Measurements from ENCODE around the gene NPVF. TPM values are rescaled to one million over a fixed set of nuclear protein-coding genes. Genes with fewer than 3 reads are reported as not detected.

The NPVF gene
- total RNA-seq, 1 donor from 2014 or later = not detected

GRCh38 chr7:25206765-25207164 is 21.5 kb downstream of the NPVF start:
- H3K4me3 Mint-ChIP-seq (ENCODE audit: unreplicated experiment) = no peak overlapping the region
- H3K27me3 Mint-ChIP-seq (ENCODE audit: low read depth) = peaks cover 31% of the 10 kb centered on the region
- no peak for DNase-seq (ENCODE audit: low spot score)
- peaks cover 3% of the 10 kb centered on the region for H3K36me3 Mint-ChIP-seq (ENCODE audit: low read depth)
- no peak for TF ChIP-seq CTCF (IDR thresholded peaks at IDR 0.05)
- peaks cover 12% of the 10 kb centered on the region for H3K9me3 Mint-ChIP-seq (ENCODE audit: low read depth)
- H3K4me1 Mint-ChIP-seq (ENCODE audit: low read depth) = no peaks in the 10 kb centered on the region
- H3K27ac Mint-ChIP-seq (ENCODE audit: unreplicated experiment) = no peak overlapping the region

GRCh38 chr7:25196132-25196896 is 32.0 kb downstream of the NPVF start:
- Mint-ChIP-seq H3K4me3 (ENCODE audit: unreplicated experiment) (no peak overlapping the region), H3K27ac (ENCODE audit: unreplicated experiment) (no peak overlapping the region), H3K9me3 (ENCODE audit: low read depth) (peaks cover 5% of the 10 kb centered on the region), H3K4me1 (ENCODE audit: low read depth) (no peaks in the 10 kb centered on the region), H3K27me3 (ENCODE audit: low read depth) (peaks cover 12% of the 10 kb centered on the region), H3K36me3 (ENCODE audit: low read depth) (no peaks in the 10 kb centered on the region)
- DNase-seq (ENCODE audit: low spot score) = no peak
- TF ChIP-seq CTCF (IDR thresholded peaks at IDR 0.05) = no peak

GRCh38 chr7:25194036-25194435 is 34.2 kb downstream of the NPVF start:
- no peak overlapping the region for H3K27ac Mint-ChIP-seq (ENCODE audit: unreplicated experiment)
- no peak for DNase-seq (ENCODE audit: low spot score)
- H3K4me1 Mint-ChIP-seq (ENCODE audit: low read depth) = no peaks in the 10 kb centered on the region
- TF ChIP-seq CTCF (IDR thresholded peaks at IDR 0.05) = no peak
- H3K9me3 Mint-ChIP-seq (ENCODE audit: low read depth) = peaks cover 5% of the 10 kb centered on the region
- H3K36me3 Mint-ChIP-seq (ENCODE audit: low read depth) = no peaks in the 10 kb centered on the region
- peaks cover 12% of the 10 kb centered on the region for H3K27me3 Mint-ChIP-seq (ENCODE audit: low read depth)
- no peak overlapping the region for H3K4me3 Mint-ChIP-seq (ENCODE audit: unreplicated experiment)

- no peak for TF ChIP-seq CTCF (IDR thresholded peaks at IDR 0.05)
- H3K4me3 Mint-ChIP-seq (ENCODE audit: unreplicated experiment) = no peak overlapping the region
- no peaks in the 10 kb centered on the region for H3K36me3 Mint-ChIP-seq (ENCODE audit: low read depth)
- H3K27ac Mint-ChIP-seq (ENCODE audit: unreplicated experiment) = no peak overlapping the region
- peaks cover 5% of the 10 kb centered on the region for H3K9me3 Mint-ChIP-seq (ENCODE audit: low read depth)
- peaks cover 4% of the 10 kb centered on the region for H3K27me3 Mint-ChIP-seq (ENCODE audit: low read depth)
- DNase-seq (ENCODE audit: low spot score) = no peak
- no peaks in the 10 kb centered on the region for H3K4me1 Mint-ChIP-seq (ENCODE audit: low read depth)
Observed at GRCh38 chr7:25192043-25192442, 36.2 kb downstream of the NPVF start.

- H3K4me1 Mint-ChIP-seq (ENCODE audit: low read depth) = no peaks in the 10 kb centered on the region
- TF ChIP-seq CTCF (IDR thresholded peaks at IDR 0.05) = no peak
Observed at GRCh38 chr7:25189197-25189596, 39.1 kb downstream of the NPVF start.

More at GRCh38 chr7:25189197-25189596, 39.1 kb downstream of the NPVF start:
- H3K36me3 Mint-ChIP-seq (ENCODE audit: low read depth) = no peaks in the 10 kb centered on the region
- H3K27me3 Mint-ChIP-seq (ENCODE audit: low read depth) = peaks cover 4% of the 10 kb centered on the region
- no peak overlapping the region for H3K4me3 Mint-ChIP-seq (ENCODE audit: unreplicated experiment)
- DNase-seq (ENCODE audit: low spot score) = no peak
- no peak overlapping the region for H3K27ac Mint-ChIP-seq (ENCODE audit: unreplicated experiment)
- no peaks in the 10 kb centered on the region for H3K9me3 Mint-ChIP-seq (ENCODE audit: low read depth)
